Neural progenitor cell (in vitro differentiated cells): ENCODE data around the gene SYT7.

ENCODE experiments used
- EZH2 ChIP-seq: fragments of 200-600 bp; sonication (generic); IDR thresholded peaks from 2 replicates; pipeline ENCODE4 v1.6.1; 2017; ENCODE audit warnings: antibody characterized with exemption, mild to moderate bottlenecking, moderate library complexity
- TF ChIP-seq, protein P1 (sequence below): fragments of 200-600 bp; sonication (generic); IDR thresholded peaks from 2 replicates; pipeline ENCODE4 v1.5.1; 2017; ENCODE audit warnings: antibody characterized with exemption, mild to moderate bottlenecking

DNA sequence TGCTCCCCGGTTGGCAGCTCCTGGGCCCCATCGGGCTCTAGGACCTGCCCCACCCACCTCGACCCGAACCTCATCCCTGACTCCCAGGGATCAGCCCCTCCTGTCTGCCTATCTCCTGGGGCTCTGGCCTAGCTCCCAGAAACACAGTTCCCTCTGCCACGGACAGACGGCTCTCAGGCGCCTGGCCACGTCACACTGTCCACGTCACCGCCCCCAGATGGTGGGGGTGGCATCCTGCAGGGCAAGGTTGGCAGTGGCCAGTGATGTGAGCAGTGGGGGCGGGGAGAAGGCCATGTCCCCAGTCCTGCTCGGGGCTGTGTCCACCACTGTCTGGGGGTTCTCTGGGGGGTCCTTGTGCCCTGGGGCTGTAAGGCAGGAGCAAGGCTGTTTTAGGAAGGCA is 29.2 kb downstream of the SYT7 start:
- no peak for TF ChIP-seq EZH2
- TF ChIP-seq, protein P1, sequence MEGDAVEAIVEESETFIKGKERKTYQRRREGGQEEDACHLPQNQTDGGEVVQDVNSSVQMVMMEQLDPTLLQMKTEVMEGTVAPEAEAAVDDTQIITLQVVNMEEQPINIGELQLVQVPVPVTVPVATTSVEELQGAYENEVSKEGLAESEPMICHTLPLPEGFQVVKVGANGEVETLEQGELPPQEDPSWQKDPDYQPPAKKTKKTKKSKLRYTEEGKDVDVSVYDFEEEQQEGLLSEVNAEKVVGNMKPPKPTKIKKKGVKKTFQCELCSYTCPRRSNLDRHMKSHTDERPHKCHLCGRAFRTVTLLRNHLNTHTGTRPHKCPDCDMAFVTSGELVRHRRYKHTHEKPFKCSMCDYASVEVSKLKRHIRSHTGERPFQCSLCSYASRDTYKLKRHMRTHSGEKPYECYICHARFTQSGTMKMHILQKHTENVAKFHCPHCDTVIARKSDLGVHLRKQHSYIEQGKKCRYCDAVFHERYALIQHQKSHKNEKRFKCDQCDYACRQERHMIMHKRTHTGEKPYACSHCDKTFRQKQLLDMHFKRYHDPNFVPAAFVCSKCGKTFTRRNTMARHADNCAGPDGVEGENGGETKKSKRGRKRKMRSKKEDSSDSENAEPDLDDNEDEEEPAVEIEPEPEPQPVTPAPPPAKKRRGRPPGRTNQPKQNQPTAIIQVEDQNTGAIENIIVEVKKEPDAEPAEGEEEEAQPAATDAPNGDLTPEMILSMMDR: no peak
